ENCODE measurements around the gene TTLL13. TPM values are rescaled to one million over a fixed set of nuclear protein-coding genes. Genes with fewer than 3 reads are reported as not detected.

TTLL13 gene, protein sequence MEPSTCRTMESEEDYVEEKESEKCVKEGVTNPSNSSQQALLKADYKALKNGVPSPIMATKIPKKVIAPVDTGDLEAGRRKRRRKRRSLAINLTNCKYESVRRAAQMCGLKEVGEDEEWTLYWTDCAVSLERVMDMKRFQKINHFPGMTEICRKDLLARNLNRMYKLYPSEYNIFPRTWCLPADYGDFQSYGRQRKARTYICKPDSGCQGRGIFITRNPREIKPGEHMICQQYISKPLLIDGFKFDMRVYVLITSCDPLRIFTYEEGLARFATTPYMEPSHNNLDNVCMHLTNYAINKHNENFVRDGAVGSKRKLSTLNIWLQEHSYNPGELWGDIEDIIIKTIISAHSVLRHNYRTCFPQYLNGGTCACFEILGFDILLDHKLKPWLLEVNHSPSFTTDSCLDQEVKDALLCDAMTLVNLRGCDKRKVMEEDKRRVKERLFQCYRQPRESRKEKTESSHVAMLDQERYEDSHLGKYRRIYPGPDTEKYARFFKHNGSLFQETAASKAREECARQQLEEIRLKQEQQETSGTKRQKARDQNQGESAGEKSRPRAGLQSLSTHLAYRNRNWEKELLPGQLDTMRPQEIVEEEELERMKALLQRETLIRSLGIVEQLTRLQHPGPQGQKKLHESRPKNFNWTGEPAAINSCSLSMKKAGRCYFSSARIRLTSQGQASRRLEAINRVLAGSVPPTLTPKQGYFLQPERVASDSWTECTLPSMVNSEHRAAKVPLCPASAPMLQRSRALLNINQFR
- total RNA-seq: 1 to 10 TPM in 1 of 2 donors, under 1 TPM in 1; 0.24 to 1.9 TPM

GRCh38 chr15:90249203-90249863 lies at the start of gene TTLL13:
Gene TTLL13 (plus strand): TSS chr15:90249556. CDS start chr15:90250631, 1,075 bp downstream.
- DNase-seq (peak; percentile 52 to 91), ATAC-seq (replicated peaks in 1 of 2) (peak; percentile 85 to 90)
- no peaks in the 10 kb centered on the region for H3K36me3 Mint-ChIP-seq (ENCODE audit: insufficient read depth in 2 of 2)
- no peaks in the 10 kb centered on the region for H3K27me3 Mint-ChIP-seq (ENCODE audit: low read depth)
- peak within 1 kb of the TSS; percentile 81 to 82 for H3K4me3 Mint-ChIP-seq
- no peak within 1 kb of the TSS for H3K27ac Mint-ChIP-seq
- no peaks in the 10 kb centered on the region for H3K9me3 Mint-ChIP-seq
- H3K4me1 Mint-ChIP-seq (ENCODE audit: low read depth): peaks cover 14% of the 10 kb centered on the region

DNA sequence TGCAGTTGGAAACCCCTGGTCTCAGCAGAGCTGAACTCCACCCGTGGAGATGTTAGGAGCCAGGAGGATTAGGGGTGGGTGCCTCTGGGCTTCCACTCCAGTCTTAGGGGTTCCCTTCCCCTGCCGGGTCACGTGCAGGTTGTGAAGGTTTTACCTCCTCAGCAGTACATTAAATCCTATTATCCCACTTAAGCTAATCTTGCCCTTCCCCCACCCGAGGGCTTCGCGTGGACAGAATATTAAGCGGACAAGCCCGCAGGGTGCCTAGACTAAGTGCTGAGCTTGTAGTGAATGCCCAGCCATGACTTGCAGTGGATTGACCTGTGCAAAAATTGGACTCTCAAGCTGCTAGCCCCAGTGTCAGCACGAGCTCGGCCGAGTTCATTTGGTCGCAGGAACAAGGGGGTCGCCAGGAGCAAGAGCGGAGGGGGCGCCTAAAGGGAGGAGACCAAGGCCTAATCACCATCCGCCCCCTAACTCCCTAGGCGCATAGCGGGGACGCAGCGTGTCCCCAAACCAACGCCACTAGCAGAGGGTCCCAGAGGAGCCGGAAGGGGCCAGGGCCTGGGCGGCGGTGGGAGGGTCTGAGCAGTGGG lies 48.7 kb upstream of the TTLL13 start:
- Mint-ChIP-seq H3K36me3 (ENCODE audit: insufficient read depth in 2 of 2) (peaks cover 0 to 1% of the 10 kb centered on the region in 2 donors), H3K9me3 (no peaks in the 10 kb centered on the region), H3K27me3 (ENCODE audit: low read depth) (no peaks in the 10 kb centered on the region), H3K4me3 (peak overlapping the region; percentile 88 to 90), H3K4me1 (ENCODE audit: low read depth) (peaks cover 16% of the 10 kb centered on the region), H3K27ac (peak overlapping the region; percentile 47)
- ATAC-seq (replicated peaks in 1 of 2) (no peak), DNase-seq (no peak)

DNA sequence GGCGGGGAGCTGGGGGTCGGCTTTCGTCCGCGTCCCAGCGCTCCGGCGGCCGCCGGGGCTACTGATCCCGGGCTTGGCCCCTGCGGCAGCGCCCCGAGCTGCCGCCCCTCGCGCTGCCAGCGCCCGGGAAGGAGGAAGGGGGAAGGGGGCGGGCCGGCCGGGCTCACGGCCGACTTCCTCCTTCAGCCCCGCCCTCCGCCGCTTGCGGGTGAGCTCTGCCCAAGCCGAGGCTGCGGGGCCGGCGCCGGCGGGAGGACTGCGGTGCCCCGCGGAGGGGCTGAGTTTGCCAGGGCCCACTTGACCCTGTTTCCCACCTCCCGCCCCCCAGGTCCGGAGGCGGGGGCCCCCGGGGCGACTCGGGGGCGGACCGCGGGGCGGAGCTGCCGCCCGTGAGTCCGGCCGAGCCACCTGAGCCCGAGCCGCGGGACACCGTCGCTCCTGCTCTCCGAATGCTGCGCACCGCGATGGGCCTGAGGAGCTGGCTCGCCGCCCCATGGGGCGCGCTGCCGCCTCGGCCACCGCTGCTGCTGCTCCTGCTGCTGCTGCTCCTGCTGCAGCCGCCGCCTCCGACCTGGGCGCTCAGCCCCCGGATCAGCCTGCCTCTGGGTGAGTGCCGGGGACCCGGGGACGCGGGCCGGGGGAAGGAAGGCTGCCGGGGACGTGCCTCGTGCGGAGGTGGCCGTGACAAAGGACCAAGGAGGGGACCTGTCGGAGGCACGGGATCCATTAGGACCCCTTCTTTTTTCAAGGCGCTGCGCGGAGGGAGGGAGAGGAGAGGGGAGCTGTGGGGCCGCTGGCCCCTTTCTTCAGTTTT lies 48.0 kb upstream of the TTLL13 start, which contains the start of gene SEMA4B:
SEMA4B (plus strand) TSS at position 201 of the 814 bp plus-strand sequence; CDS start at position 450, 249 bp downstream.
- peaks cover 17% of the 10 kb centered on the region for H3K4me1 Mint-ChIP-seq (ENCODE audit: low read depth)
- H3K27me3 Mint-ChIP-seq (ENCODE audit: low read depth): no peaks in the 10 kb centered on the region
- peak within 1 kb of the TSS; percentile 47 for H3K27ac Mint-ChIP-seq
- H3K9me3 Mint-ChIP-seq: no peaks in the 10 kb centered on the region
- peak; percentile 83 to 84 for DNase-seq
- peak within 1 kb of the TSS; percentile 88 to 90 for H3K4me3 Mint-ChIP-seq
- H3K36me3 Mint-ChIP-seq (ENCODE audit: insufficient read depth in 2 of 2): peaks cover 0 to 1% of the 10 kb centered on the region in 2 donors
- ATAC-seq (replicated peaks in 1 of 2): peak; percentile 95

- peaks cover 23% of the 10 kb centered on the region for H3K4me1 Mint-ChIP-seq (ENCODE audit: low read depth)
- no peaks in the 10 kb centered on the region for H3K27me3 Mint-ChIP-seq (ENCODE audit: low read depth)
- ATAC-seq (replicated peaks in 1 of 2) (peak in 1 of 2 donors; percentile 8), DNase-seq (no peak)
- H3K9me3 Mint-ChIP-seq: no peaks in the 10 kb centered on the region
- peaks cover 0 to 1% of the 10 kb centered on the region in 2 donors for H3K36me3 Mint-ChIP-seq (ENCODE audit: insufficient read depth in 2 of 2)
- no peak overlapping the region for H3K27ac Mint-ChIP-seq
- H3K4me3 Mint-ChIP-seq: peak overlapping the region; percentile 81 to 88
Observed at GRCh38 chr15:90201944-90202375, 47.4 kb upstream of the TTLL13 start.

GRCh38 chr15:90202929-90203328 lies 46.4 kb upstream of the TTLL13 start:
- H3K4me1 Mint-ChIP-seq (ENCODE audit: low read depth): peaks cover 26% of the 10 kb centered on the region
- H3K27ac Mint-ChIP-seq: no peak overlapping the region
- no peak for DNase-seq
- ATAC-seq (replicated peaks in 1 of 2): no peak
- H3K27me3 Mint-ChIP-seq (ENCODE audit: low read depth): no peaks in the 10 kb centered on the region
- peak overlapping the region; percentile 81 to 88 for H3K4me3 Mint-ChIP-seq
- H3K9me3 Mint-ChIP-seq: no peaks in the 10 kb centered on the region
- H3K36me3 Mint-ChIP-seq (ENCODE audit: insufficient read depth in 2 of 2): peaks cover 0 to 1% of the 10 kb centered on the region in 2 donors

DNA sequence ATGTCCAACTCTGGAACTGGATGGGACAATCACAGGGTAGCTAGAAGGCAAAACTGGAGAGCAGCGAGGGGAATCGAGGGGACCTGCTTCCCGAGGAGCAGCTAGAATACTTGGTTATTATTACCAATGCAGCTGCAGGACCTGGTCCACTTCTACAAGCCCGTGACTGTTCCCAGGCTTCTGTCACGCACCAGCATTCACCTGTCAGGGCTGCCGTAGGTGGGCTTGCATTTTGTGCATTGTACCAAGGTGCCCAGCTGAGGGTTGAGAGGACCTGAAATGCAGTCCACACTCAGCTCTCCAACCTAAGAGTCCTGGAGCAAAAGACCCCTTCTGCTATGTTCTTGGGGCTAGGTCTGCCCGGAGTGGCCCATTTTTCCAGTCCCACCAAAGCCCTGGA lies 45.9 kb upstream of the TTLL13 start:
- Mint-ChIP-seq H3K27ac (no peak overlapping the region), H3K4me1 (ENCODE audit: low read depth) (peaks cover 26% of the 10 kb centered on the region), H3K4me3 (no peak overlapping the region), H3K36me3 (ENCODE audit: insufficient read depth in 2 of 2) (peaks cover 0 to 1% of the 10 kb centered on the region in 2 donors), H3K9me3 (no peaks in the 10 kb centered on the region), H3K27me3 (ENCODE audit: low read depth) (no peaks in the 10 kb centered on the region)
- DNase-seq (no peak), ATAC-seq (replicated peaks in 1 of 2) (no peak)

DNA sequence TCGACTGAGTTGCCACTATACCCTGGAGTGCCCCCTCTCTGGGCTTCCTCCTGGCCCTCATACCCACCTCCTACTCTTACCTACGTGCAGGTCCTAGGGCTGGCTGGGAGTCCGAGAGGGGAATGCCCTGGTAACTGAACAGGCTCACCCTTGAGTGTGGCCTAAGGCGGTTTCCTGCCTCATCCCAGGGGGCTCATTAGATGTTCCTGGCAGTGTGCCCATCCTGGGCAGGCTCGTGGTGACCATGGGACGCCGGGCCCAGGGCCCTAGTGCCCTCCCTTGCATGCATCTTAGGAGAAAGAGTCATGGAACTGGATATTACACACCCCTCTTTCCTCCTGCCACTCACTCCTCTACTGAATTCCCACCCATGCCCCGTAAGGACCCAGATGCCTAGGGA lies 45.4 kb upstream of the TTLL13 start:
- no peaks in the 10 kb centered on the region for H3K9me3 Mint-ChIP-seq
- no peak overlapping the region for H3K4me3 Mint-ChIP-seq
- ATAC-seq (replicated peaks in 1 of 2) (no peak), DNase-seq (no peak)
- H3K27me3 Mint-ChIP-seq (ENCODE audit: low read depth): no peaks in the 10 kb centered on the region
- peaks cover 29% of the 10 kb centered on the region for H3K4me1 Mint-ChIP-seq (ENCODE audit: low read depth)
- peaks cover 0 to 1% of the 10 kb centered on the region in 2 donors for H3K36me3 Mint-ChIP-seq (ENCODE audit: insufficient read depth in 2 of 2)
- H3K27ac Mint-ChIP-seq: no peak overlapping the region

- Mint-ChIP-seq H3K4me3 (no peak overlapping the region), H3K27me3 (ENCODE audit: low read depth) (no peaks in the 10 kb centered on the region), H3K4me1 (ENCODE audit: low read depth) (peaks cover 42% of the 10 kb centered on the region), H3K36me3 (ENCODE audit: insufficient read depth in 2 of 2) (peaks cover 0 to 1% of the 10 kb centered on the region in 2 donors), H3K9me3 (no peaks in the 10 kb centered on the region), H3K27ac (no peak overlapping the region)
- DNase-seq (no peak), ATAC-seq (replicated peaks in 1 of 2) (no peak)
Observed at GRCh38 chr15:90205050-90205848, 44.1 kb upstream of the TTLL13 start.

DNA sequence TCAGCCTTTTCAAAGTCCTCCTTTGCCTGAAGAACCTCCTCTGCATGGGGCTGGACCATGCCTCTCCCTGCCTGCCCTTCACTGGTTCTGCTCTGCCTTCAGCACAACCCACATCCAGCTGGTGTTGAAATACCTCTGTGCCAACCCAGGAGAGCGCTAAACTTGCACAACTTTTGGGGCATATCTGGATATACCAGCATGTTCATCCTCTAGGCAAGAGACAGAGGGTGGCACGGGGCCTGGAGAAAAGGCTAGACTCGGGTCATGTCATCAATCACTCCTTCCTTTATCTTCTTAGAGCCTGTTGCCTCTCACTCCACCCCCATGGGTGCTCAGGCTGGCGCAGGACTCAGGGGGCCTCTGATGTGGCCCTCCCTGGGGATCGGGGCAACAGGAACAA lies 43.5 kb upstream of the TTLL13 start:
- DNase-seq: no peak
- Mint-ChIP-seq H3K4me3 (no peak overlapping the region), H3K36me3 (ENCODE audit: insufficient read depth in 2 of 2) (peaks cover 0 to 1% of the 10 kb centered on the region in 2 donors), H3K27me3 (ENCODE audit: low read depth) (no peaks in the 10 kb centered on the region), H3K9me3 (no peaks in the 10 kb centered on the region), H3K4me1 (ENCODE audit: low read depth) (peaks cover 44% of the 10 kb centered on the region), H3K27ac (no peak overlapping the region)
- no peak for ATAC-seq (replicated peaks in 1 of 2)

DNA sequence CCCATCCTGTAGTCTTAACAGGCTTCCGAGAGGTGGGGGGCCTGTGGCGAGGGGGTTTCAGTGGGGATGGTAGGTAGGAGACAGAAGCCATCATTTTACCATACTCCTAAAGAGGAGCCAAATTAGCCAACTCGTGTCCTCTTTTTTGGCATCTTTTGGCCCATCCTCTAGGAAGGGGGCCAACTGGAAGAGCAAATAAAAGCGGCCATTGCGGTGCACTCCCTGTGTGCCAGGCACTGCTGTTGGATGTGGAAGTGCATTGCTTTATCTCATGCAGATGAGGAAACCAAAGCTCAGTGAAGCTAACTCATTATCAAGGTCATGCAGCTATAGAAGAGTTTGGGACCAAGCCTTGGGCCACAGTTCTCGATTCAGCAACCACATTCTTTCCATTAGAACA lies 42.1 kb upstream of the TTLL13 start:
- Mint-ChIP-seq H3K4me1 (ENCODE audit: low read depth) (peaks cover 44% of the 10 kb centered on the region), H3K4me3 (no peak overlapping the region), H3K9me3 (no peaks in the 10 kb centered on the region), H3K27me3 (ENCODE audit: low read depth) (no peaks in the 10 kb centered on the region), H3K27ac (no peak overlapping the region), H3K36me3 (ENCODE audit: insufficient read depth in 2 of 2) (peaks cover 0 to 1% of the 10 kb centered on the region in 2 donors)
- DNase-seq (no peak), ATAC-seq (replicated peaks in 1 of 2) (no peak)

- H3K4me1 Mint-ChIP-seq (ENCODE audit: low read depth): peaks cover 39% of the 10 kb centered on the region
Observed at GRCh38 chr15:90208356-90208755, 41.0 kb upstream of the TTLL13 start.

More at GRCh38 chr15:90208356-90208755, 41.0 kb upstream of the TTLL13 start:
- Mint-ChIP-seq H3K36me3 (ENCODE audit: insufficient read depth in 2 of 2) (no peaks in the 10 kb centered on the region), H3K4me3 (no peak overlapping the region), H3K9me3 (no peaks in the 10 kb centered on the region), H3K27me3 (ENCODE audit: low read depth) (no peaks in the 10 kb centered on the region), H3K27ac (no peak overlapping the region)
- ATAC-seq (replicated peaks in 1 of 2): no peak
- DNase-seq: no peak

All from activated T-cell treated with anti-CD3 and anti-CD28 coated beads, Interleukin-2, amount 50 U/mL, for 72 hours (primary cell).